CD4-positive, alpha-beta T cell (primary cell): ENCODE results near the gene RHBDD3. TPM values are rescaled to one million over a fixed set of nuclear protein-coding genes. Genes with fewer than 3 reads are reported as not detected.
A peak's percentile ranks its signal among the peaks of the same experiment; 100 is the strongest.
"Not testable (repeated sequence)": the region's sequence is repeated elsewhere in the genome, so short reads cannot be mapped to it uniquely, and the experiment has no call there.

Source experiments
- ATAC-seq: fragments of 200-7000 bp; cut with Tn5 transposase; one replicate; pipeline ENCODE4 v1.10.0; 2022; ENCODE audit warnings: mild to moderate bottlenecking; ENCODE audit not compliant: poor library complexity
- CTCF ChIA-PET: fragments of 350-600 bp; sonication (Branson Sonifier 250); formaldehyde crosslinking; loops from one replicate; lab custom pipeline; 2021; ENCODE audit warnings: antibody characterized with exemption, inconsistent platforms; lab: Charles Lee
- POLR2A ChIA-PET: fragments of 350-600 bp; sonication (Branson Sonifier 250); formaldehyde crosslinking; loops from one replicate; lab custom pipeline; 2021; ENCODE audit warnings: antibody characterized with exemption, inconsistent platforms; lab: Charles Lee
- DNase-seq, 14 experiments: peaks; one replicate each; pipeline ENCODE4 v3.0.0-alpha.2; 2013 to 2020; ENCODE audit warnings: mixed read lengths in 2 of 14
- H3K27ac ChIP-seq, 2 donors: one replicate each; pipeline versions ENCODE4 v1.5.1 to v1.7.0; 2013; ENCODE audit warnings: low read length in 2 of 2, low read depth in 1 of 2, mild to moderate bottlenecking in 1 of 2
- H3K27me3 ChIP-seq, 2 experiments: 1 replicate in 1 of 2; 2 replicates in 1 of 2; pipeline versions ENCODE4 v1.6.1 to v1.7.0; 2013; ENCODE audit warnings: low read length in 2 of 2, control low read depth in 1 of 2, mild to moderate bottlenecking in 1 of 2, moderate library complexity in 1 of 2; ENCODE audit not compliant: insufficient read depth in 2 of 2, control insufficient read depth in 1 of 2
- H3K36me3 ChIP-seq: one replicate; pipeline ENCODE4 v1.6.1; 2013; ENCODE audit warnings: low read length, control low read depth; ENCODE audit not compliant: insufficient read depth
- H3K4me1 ChIP-seq: one replicate; pipeline ENCODE4 v1.6.1; 2013; ENCODE audit warnings: low read length, control low read depth; ENCODE audit not compliant: insufficient read depth
- H3K4me3 ChIP-seq: one replicate; pipeline ENCODE4 v1.5.1; 2013; ENCODE audit warnings: mild to moderate bottlenecking, low read length, moderate library complexity
- H3K9me3 ChIP-seq, 2 experiments: 1 replicate in 1 of 2; 2 replicates in 1 of 2; pipeline versions ENCODE4 v1.6.1 to v1.7.0; 2013; ENCODE audit warnings: low read length in 2 of 2, mild to moderate bottlenecking in 2 of 2, control low read depth in 1 of 2, moderate library complexity in 1 of 2; ENCODE audit not compliant: control insufficient read depth in 1 of 2, insufficient read depth in 1 of 2
- H3K27ac Mint-ChIP-seq: one replicate; pipeline ENCODE4 v1.8.0; 2020; ENCODE audit warnings: mixed read lengths
- H3K27me3 Mint-ChIP-seq: one replicate; pipeline ENCODE4 v1.8.0; 2021; ENCODE audit warnings: mixed read lengths
- H3K36me3 Mint-ChIP-seq: one replicate; pipeline ENCODE4 v1.8.0; 2021; ENCODE audit warnings: low read depth, mixed read lengths
- H3K4me1 Mint-ChIP-seq: one replicate; pipeline ENCODE4 v1.8.0; 2021; ENCODE audit warnings: low read depth, mixed read lengths
- H3K4me3 Mint-ChIP-seq: one replicate; pipeline ENCODE4 v1.8.0; 2020; ENCODE audit warnings: mild to moderate bottlenecking, mixed read lengths
- H3K9me3 Mint-ChIP-seq: one replicate; pipeline ENCODE4 v1.8.0; 2020; ENCODE audit warnings: mixed read lengths
- CTCF ChIP-seq: fragments of 200-600 bp; IDR thresholded peaks from one replicate; pipeline ENCODE4 v1.8.0; 2022; ENCODE audit warnings: antibody characterized with exemption, mild to moderate bottlenecking
- intact Hi-C, 2 experiments: fragments of 100-400 bp; cut with DNase I in 1 of 2; cut with micrococcal nuclease in 1 of 2; formaldehyde crosslinking; loops; one replicate each; pipeline versions ENCODE4 v1.15.1 to v1.9.0; 2023 to 2025; cut with DNase I, micrococcal nuclease
- total RNA-seq, 174 experiments: library from RNA in 2 of 174; stranded (reverse) in 2 of 174; gene quantifications; one replicate each; pipeline ENCODE4 v1.2.3 and lab custom pipeline; 2021 to 2026

The RHBDD3 gene
- total RNA-seq, 2 experiments from 2014 or later, result 9.0 to 11.7 TPM

- peaks cover 5% of the 10 kb centered on the region for H3K36me3 Mint-ChIP-seq
- H3K27ac ChIP-seq, result no peak overlapping the region
- H3K4me3 ChIP-seq, result no peak overlapping the region
- DNase-seq (peak; percentile 49 to 78 (median 59)), ATAC-seq (peak; percentile 95)
- CTCF ChIA-PET, result interaction anchor here (0.6 to 1.6 kb wide), 13 partner anchors 9 to 1439 kb away, joined by 3 to 9 read pairs (median 4); no protein-coding TSS in a partner anchor
- H3K36me3 ChIP-seq, result no peaks in the 10 kb centered on the region
- intact Hi-C loops, result loop anchor here (1.0 to 10.0 kb wide), 5 partner anchors 91 to 645 kb away; no protein-coding TSS in a partner anchor
- H3K9me3 Mint-ChIP-seq, result no peaks in the 10 kb centered on the region
- no peaks in the 10 kb centered on the region for H3K4me1 Mint-ChIP-seq
- no peak overlapping the region for H3K27ac Mint-ChIP-seq
- H3K4me1 ChIP-seq, result peaks cover 4% of the 10 kb centered on the region
- no peak overlapping the region for H3K4me3 Mint-ChIP-seq
- POLR2A ChIA-PET, result interaction anchor here (0.6 to 1.2 kb wide), 3 partner anchors 11 to 617 kb away, joined by 3 to 4 read pairs (median 3); no protein-coding TSS in a partner anchor
- H3K27me3 Mint-ChIP-seq, result peaks cover 19% of the 10 kb centered on the region
- no peaks in the 10 kb centered on the region for H3K27me3 ChIP-seq
- TF ChIP-seq CTCF, result peak; percentile 96
- H3K9me3 ChIP-seq, result peaks cover 6% of the 10 kb centered on the region in 2 experiments
Observed at GRCh38 chr22:29245626-29246385, 22.0 kb downstream of the RHBDD3 start.

DNA sequence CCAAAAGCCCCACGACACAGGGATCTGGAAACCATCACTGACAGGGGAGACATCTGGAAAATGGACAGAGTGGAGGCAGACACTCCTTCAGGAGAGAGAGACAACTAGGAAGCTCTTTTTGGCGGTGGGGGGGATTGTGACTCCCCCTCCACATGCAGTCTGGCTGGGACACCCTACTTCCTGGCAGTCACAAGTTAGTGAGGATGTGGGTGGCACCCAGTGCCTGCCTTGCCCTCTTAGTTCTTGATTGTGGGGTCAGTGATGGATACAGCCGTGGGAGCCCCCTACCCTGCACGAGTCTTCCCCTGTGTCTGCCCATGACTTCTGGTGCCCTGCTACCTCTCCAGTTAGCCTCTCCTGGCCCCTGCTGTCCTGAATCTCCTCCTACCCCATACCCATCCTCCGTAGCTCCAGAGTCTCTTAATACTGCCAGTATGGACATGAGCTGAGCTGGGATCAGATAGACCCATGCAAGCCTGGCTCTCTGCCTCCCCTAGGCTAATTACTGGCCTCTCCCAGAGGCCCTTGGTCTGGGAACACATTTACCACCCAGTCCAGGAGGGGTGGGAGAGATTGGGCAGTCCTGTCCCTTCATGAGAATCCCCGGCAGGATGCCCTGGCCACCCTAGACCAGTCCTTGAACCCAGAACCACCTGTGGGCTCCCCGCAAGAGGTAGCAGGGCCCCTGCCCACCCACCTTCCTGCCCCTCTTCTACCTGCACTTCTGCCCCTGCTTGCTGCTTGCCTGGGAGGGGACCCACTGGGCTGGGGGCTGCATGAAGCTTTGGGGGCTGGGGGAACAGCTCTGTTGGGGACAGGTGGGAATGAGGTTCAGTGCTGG, 22.8 kb downstream of the RHBDD3 start:
- Mint-ChIP-seq H3K36me3 (peaks cover 5% of the 10 kb centered on the region), H3K4me1 (no peaks in the 10 kb centered on the region), H3K9me3 (no peaks in the 10 kb centered on the region), H3K27me3 (peaks cover 19% of the 10 kb centered on the region), H3K27ac (no peak overlapping the region), H3K4me3 (no peak overlapping the region)
- no peak overlapping the region for H3K4me3 ChIP-seq
- peaks cover 6% of the 10 kb centered on the region in 2 experiments for H3K9me3 ChIP-seq
- no peak for TF ChIP-seq CTCF
- H3K27ac ChIP-seq, result no peak overlapping the region
- DNase-seq, result no peak
- no peaks in the 10 kb centered on the region for H3K27me3 ChIP-seq
- intact Hi-C loops, result loop anchor here (1.0 to 10.0 kb wide), 4 partner anchors 90 to 390 kb away; no protein-coding TSS in a partner anchor
- no peak for ATAC-seq
- peaks cover 4% of the 10 kb centered on the region for H3K4me1 ChIP-seq
- CTCF ChIA-PET, result interaction anchor here (0.6 to 1.6 kb wide), 13 partner anchors 8 to 1440 kb away, joined by 3 to 9 read pairs (median 4); no protein-coding TSS in a partner anchor
- no peaks in the 10 kb centered on the region for H3K36me3 ChIP-seq
- POLR2A ChIA-PET, result interaction anchor here (0.6 to 1.2 kb wide), 3 partner anchors 10 to 616 kb away, joined by 3 to 4 read pairs (median 3); no protein-coding TSS in a partner anchor

GRCh38 chr22:29243874-29244446, 23.8 kb downstream of the RHBDD3 start:
- no peak overlapping the region for H3K4me3 Mint-ChIP-seq
- intact Hi-C loops, result loop anchor here in 1 of 2 experiments (10.0 kb wide), 1 partner anchor 89 kb away; no protein-coding TSS in a partner anchor
- Histone ChIP-seq H3K27me3 (no peaks in the 10 kb centered on the region), H3K9me3 (peaks cover 6 to 12% of the 10 kb centered on the region in 2 experiments), H3K27ac (no peak overlapping the region), H3K4me3 (no peak overlapping the region), H3K36me3 (no peaks in the 10 kb centered on the region), H3K4me1 (peaks cover 4% of the 10 kb centered on the region)
- ChIA-PET CTCF (no interaction called here), POLR2A (no interaction called here)
- peaks cover 5% of the 10 kb centered on the region for H3K36me3 Mint-ChIP-seq
- H3K27me3 Mint-ChIP-seq, result peaks cover 19% of the 10 kb centered on the region
- DNase-seq (no peak), ATAC-seq (no peak)
- peaks cover 3% of the 10 kb centered on the region for H3K9me3 Mint-ChIP-seq
- no peak overlapping the region for H3K27ac Mint-ChIP-seq
- no peak for TF ChIP-seq CTCF
- H3K4me1 Mint-ChIP-seq, result no peaks in the 10 kb centered on the region

DNA sequence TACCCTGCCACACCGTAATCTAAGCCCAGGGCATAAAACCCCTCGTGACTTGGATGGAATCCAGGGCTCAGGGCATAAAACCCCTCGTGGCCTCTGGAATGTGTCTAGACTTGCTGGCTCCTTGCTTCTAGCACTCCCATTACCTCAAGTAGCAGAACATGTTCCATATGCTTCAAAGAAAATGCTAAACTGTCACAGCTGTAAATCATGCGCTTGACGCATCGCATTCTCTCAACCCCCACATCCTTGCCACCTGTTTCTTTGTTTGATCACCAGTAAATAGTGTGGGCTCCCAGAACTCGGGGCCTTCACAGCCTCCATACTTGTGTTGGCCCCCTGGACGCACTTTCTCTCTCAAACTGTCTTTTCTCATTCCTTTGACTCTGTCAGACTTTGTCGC, 27.3 kb downstream of the RHBDD3 start:
- DNase-seq, H3K9me3 Mint-ChIP-seq, H3K36me3 Mint-ChIP-seq, H3K27ac ChIP-seq, H3K4me3 ChIP-seq, POLR2A ChIA-PET, H3K27ac Mint-ChIP-seq, H3K27me3 ChIP-seq, H3K4me1 ChIP-seq, H3K4me1 Mint-ChIP-seq, H3K4me3 Mint-ChIP-seq, H3K36me3 ChIP-seq, ATAC-seq, CTCF ChIA-PET: not testable (repeated sequence)
- intact Hi-C loops, result loop anchor here in 1 of 2 experiments (10.0 kb wide), 1 partner anchor 86 kb away; no protein-coding TSS in a partner anchor
- H3K27me3 Mint-ChIP-seq, result peaks cover 17% of the 10 kb centered on the region
- H3K9me3 ChIP-seq, result peaks cover 6 to 12% of the 10 kb centered on the region in 2 experiments
